A549 (cell line): ENCODE results near the gene NAT8L.

Experiments
- CBX2 ChIP-seq: fragments of 200-600 bp; sonication (generic); IDR thresholded peaks from 2 replicates; pipeline ENCODE4 v1.6.1; 2016; ENCODE audit warnings: low read depth, mild to moderate bottlenecking, borderline replicate concordance
- CEBPB ChIP-seq, 2 experiments: fragments of >200 bp in 1 of 2; sonication (Bioruptor Twin) in 1 of 2; formaldehyde crosslinking in 1 of 2; IDR thresholded peaks; 2 replicates each; pipeline ENCODE4 v1.6.1; 2012 to 2016
- EP300 ChIP-seq, 2 experiments: fragments of >200 bp; sonication (Bioruptor Twin); formaldehyde crosslinking; IDR thresholded peaks; 2 replicates in 1 of 2; 3 replicates in 1 of 2; pipeline ENCODE4 v1.6.1; 2016 to 2017
- ESRRA ChIP-seq: fragments of 150-350 bp; IDR thresholded peaks from 2 replicates; pipeline ENCODE4 v1.6.1; 2014; ENCODE audit warnings: mild to moderate bottlenecking, low read length, borderline replicate concordance
- MAZ ChIP-seq: fragments of 150-350 bp; IDR thresholded peaks from 2 replicates; pipeline ENCODE4 v1.6.1; 2014; ENCODE audit warnings: antibody characterized with exemption, low read depth, low read length, borderline replicate concordance
- NFE2L2 ChIP-seq: fragments of 150-350 bp; conservative IDR thresholded peaks from 2 replicates; pipeline ENCODE4 v1.6.1; 2014; ENCODE audit warnings: low read length
- POLR2A ChIP-seq: IDR thresholded peaks from 2 replicates; pipeline ENCODE4 v1.6.1; 2012; ENCODE audit warnings: mild to moderate bottlenecking, low read length
- RAD21 ChIP-seq, 2 experiments: fragments of >200 bp in 1 of 2; sonication (Bioruptor Twin) in 1 of 2; formaldehyde crosslinking in 1 of 2; IDR thresholded peaks in 1 of 2; conservative IDR thresholded peaks in 1 of 2; 2 replicates in 1 of 2; 3 replicates in 1 of 2; pipeline ENCODE4 v1.6.1; 2012 to 2018; ENCODE audit warnings: inconsistent platforms in 1 of 2
- RFX5 ChIP-seq: fragments of 450-650 bp; IDR thresholded peaks from 2 replicates; pipeline ENCODE4 v1.7.1; 2014; ENCODE audit warnings: antibody characterized with exemption, mild to moderate bottlenecking, moderate library complexity
- ZFP36 ChIP-seq: fragments of 450-650 bp; IDR thresholded peaks from 2 replicates; pipeline ENCODE4 v1.6.1; 2014; ENCODE audit warnings: borderline replicate concordance; ENCODE audit not compliant: partially characterized antibody
- TF ChIP-seq, protein P1 (sequence below): fragments of >200 bp; sonication (Bioruptor Twin); formaldehyde crosslinking; IDR thresholded peaks from 3 replicates; pipeline ENCODE4 v1.5.1; 2016
- TF ChIP-seq, protein P2 (sequence below): fragments of 200-600 bp; sonication (generic); IDR thresholded peaks from 2 replicates; pipeline ENCODE4 v1.6.1; 2016; ENCODE audit warnings: antibody characterized with exemption, mild to moderate bottlenecking, moderate library complexity
- TF ChIP-seq, protein P3 (sequence below): fragments of 150-350 bp; IDR thresholded peaks from 2 replicates; pipeline ENCODE4 v1.6.1; 2014; ENCODE audit warnings: low read depth, mild to moderate bottlenecking, low read length
- TF ChIP-seq, protein P4 (sequence below): IDR thresholded peaks from 2 replicates; pipeline ENCODE4 v1.6.1; 2012

DNA sequence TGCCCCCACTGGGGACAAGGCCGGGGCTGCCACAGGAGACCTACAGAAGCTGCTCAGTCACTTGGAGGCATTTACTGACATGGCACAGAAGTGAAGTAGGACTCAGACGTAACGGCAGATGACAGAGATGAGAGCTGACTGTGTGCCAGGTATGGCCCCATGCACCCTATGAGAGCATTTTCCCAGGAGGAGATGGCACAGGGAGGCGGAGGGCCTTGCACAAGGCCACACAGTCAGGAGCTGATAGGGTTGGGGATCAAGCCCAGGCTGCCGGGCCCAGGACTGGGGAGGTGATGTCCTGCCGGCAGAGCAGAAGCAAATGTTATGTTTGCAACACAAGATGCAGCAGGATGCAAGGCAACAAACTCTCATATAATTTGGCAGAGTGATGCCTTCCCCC is 34.1 kb downstream of the NAT8L start:
- TF ChIP-seq CEBPB (IDR thresholded peaks at IDR 0.05) (no peak), RAD21 (conservative IDR thresholded peaks at IDR 0.05 in 1 of 2, IDR thresholded peaks at IDR 0.05 in 1 of 2) (no peak), EP300 (IDR thresholded peaks at IDR 0.05) (no peak), ESRRA (no peak), NFE2L2 (no peak), POLR2A (no peak), ZFP36 (no peak), MAZ (no peak), RFX5 (no peak), CBX2 (no peak)
- TF ChIP-seq, protein P1, sequence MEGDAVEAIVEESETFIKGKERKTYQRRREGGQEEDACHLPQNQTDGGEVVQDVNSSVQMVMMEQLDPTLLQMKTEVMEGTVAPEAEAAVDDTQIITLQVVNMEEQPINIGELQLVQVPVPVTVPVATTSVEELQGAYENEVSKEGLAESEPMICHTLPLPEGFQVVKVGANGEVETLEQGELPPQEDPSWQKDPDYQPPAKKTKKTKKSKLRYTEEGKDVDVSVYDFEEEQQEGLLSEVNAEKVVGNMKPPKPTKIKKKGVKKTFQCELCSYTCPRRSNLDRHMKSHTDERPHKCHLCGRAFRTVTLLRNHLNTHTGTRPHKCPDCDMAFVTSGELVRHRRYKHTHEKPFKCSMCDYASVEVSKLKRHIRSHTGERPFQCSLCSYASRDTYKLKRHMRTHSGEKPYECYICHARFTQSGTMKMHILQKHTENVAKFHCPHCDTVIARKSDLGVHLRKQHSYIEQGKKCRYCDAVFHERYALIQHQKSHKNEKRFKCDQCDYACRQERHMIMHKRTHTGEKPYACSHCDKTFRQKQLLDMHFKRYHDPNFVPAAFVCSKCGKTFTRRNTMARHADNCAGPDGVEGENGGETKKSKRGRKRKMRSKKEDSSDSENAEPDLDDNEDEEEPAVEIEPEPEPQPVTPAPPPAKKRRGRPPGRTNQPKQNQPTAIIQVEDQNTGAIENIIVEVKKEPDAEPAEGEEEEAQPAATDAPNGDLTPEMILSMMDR: no peak
- TF ChIP-seq, protein P2, sequence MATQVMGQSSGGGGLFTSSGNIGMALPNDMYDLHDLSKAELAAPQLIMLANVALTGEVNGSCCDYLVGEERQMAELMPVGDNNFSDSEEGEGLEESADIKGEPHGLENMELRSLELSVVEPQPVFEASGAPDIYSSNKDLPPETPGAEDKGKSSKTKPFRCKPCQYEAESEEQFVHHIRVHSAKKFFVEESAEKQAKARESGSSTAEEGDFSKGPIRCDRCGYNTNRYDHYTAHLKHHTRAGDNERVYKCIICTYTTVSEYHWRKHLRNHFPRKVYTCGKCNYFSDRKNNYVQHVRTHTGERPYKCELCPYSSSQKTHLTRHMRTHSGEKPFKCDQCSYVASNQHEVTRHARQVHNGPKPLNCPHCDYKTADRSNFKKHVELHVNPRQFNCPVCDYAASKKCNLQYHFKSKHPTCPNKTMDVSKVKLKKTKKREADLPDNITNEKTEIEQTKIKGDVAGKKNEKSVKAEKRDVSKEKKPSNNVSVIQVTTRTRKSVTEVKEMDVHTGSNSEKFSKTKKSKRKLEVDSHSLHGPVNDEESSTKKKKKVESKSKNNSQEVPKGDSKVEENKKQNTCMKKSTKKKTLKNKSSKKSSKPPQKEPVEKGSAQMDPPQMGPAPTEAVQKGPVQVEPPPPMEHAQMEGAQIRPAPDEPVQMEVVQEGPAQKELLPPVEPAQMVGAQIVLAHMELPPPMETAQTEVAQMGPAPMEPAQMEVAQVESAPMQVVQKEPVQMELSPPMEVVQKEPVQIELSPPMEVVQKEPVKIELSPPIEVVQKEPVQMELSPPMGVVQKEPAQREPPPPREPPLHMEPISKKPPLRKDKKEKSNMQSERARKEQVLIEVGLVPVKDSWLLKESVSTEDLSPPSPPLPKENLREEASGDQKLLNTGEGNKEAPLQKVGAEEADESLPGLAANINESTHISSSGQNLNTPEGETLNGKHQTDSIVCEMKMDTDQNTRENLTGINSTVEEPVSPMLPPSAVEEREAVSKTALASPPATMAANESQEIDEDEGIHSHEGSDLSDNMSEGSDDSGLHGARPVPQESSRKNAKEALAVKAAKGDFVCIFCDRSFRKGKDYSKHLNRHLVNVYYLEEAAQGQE: no peak
- TF ChIP-seq, protein P3, sequence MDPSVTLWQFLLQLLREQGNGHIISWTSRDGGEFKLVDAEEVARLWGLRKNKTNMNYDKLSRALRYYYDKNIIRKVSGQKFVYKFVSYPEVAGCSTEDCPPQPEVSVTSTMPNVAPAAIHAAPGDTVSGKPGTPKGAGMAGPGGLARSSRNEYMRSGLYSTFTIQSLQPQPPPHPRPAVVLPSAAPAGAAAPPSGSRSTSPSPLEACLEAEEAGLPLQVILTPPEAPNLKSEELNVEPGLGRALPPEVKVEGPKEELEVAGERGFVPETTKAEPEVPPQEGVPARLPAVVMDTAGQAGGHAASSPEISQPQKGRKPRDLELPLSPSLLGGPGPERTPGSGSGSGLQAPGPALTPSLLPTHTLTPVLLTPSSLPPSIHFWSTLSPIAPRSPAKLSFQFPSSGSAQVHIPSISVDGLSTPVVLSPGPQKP: no peak
- TF ChIP-seq, protein P4, sequence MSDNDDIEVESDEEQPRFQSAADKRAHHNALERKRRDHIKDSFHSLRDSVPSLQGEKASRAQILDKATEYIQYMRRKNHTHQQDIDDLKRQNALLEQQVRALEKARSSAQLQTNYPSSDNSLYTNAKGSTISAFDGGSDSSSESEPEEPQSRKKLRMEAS: no peak
